ENCODE measurements around the gene RGS14. TPM values are rescaled to one million over a fixed set of nuclear protein-coding genes. Genes with fewer than 3 reads are reported as not detected.
"Not testable (repeated sequence)": the region's sequence is repeated elsewhere in the genome, so short reads cannot be mapped to it uniquely, and the experiment has no call there.

RGS14 gene
- total RNA-seq, 1 donor from 2014 or later, result 101 TPM

DNA sequence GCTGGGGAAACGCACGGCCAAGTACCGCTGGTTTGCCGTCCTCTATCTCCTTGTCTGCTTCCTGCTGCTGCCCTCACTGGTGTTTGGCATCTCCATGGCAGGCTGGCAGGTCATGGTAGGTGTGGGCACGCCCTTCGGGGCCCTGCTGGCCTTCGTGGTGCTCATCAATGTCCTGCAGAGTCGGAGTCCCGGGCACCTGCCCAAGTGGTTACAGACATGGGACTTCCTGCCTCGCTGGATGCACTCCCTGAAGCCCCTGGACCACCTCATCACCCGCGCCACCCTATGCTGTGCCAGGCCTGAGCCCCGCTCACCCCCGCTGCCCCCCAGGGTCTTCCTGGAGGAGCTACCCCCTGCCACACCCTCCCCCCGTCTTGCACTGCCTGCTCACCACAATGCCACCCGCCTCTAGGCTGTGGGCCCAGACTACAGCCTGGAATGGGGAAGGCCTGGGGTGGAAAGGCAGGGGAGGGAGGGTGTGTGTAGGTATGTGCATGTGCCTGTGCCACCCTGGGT is 40.2 kb downstream of the RGS14 start:
- intact Hi-C loops (cut with micrococcal nuclease), result no loop called here

DNA sequence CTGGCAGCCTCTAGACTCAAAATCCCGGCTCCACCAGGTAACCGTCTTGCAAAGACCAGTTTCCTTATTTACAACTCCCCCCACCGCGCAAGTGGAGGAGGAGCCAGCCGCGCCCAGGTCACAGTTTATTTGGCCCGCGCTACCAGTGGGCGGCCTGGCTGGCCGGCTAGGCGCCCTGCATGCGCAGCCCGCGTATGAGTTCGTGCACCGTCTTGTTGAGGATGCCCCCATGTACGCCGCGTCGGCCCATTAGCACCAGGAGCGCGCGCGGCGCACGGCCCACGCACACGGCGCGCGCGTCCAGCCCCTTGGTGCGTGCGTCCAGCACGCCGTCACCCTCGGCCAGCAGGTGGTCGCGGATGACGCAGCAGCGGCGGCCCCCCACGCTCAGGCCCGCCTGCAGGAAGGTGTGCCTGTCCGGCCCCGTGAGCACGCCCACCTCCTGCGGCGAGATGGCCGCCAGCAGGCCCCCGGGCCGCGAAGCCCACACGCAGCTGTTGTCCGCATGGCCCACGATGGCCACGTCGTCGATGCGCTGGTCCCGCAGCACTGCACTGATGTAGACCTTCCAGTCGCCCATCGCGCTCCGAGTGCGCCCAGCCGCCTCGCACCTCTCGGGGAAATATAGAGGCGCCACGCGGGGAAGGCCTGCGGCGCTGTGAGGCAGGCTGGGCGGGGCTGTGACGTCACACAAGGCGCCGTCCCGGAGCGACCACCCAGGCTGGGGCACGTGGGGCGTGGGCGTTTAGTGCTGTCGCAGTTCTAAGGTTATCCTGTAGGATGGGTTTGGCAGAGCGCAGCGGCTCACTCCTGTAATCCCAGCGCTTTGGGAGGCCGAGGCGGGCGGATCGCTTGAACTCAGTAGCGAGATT is 42.5 kb downstream of the RGS14 start, which contains the start of gene PFN3:
Gene PFN3, minus strand, starts transcription at position 665 of the 872 bp plus-strand sequence. Its CDS starts 85 bp downstream, at position 580.
- intact Hi-C loops (cut with micrococcal nuclease), result loop anchor here (5.0 kb wide), 1 partner anchor 43 kb away; the partner anchor contains the start of gene RGS14

DNA sequence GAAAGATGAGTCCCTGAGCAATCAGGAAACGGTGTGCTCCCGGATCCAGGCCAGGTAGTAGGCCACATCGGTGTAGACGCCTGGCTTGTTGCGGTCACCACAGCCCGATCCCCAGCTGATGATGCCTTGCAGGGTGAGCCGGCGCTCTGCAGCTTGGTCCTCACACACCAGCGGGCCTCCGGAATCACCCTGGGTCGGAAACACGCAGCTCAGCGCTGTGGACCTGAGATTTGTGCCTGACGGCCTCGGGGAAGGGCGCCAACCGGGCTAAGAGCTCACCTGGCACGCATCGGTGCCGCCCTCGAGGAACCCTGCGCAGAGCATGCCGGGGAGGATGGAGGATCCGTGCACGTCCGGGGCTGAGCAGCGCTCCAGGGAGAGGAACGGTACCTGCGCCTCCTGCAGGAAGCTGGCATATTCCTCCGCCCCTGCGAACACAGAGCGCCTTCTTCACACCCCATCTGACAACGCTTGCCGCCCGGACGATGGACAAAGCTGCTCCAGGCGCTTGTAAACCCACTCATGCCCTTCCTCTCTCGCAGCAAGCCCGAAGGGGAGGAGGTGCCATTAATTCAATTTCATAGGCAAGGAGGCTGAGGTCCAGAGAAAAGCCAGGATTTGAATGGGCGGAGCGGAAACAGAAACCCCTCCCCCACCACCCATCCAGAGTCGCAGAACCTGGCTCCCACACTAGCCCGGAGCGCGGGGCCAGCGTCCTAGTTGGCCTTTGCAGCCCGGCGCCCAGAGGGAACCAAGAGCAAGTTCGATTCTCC is 44.7 kb downstream of the RGS14 start:
- intact Hi-C loops (cut with micrococcal nuclease), result loop anchor here (1.0 to 5.0 kb wide), 4 partner anchors 12 to 84 kb away; partner anchors contain the start of genes PRR7 and RGS14

- intact Hi-C loops (cut with micrococcal nuclease), result loop anchor here (1.0 to 5.0 kb wide), 4 partner anchors 13 to 84 kb away; partner anchors contain the start of genes PRR7 and RGS14
Measured at GRCh38 chr5:177403102-177403791, 45.5 kb downstream of the RGS14 start.

DNA sequence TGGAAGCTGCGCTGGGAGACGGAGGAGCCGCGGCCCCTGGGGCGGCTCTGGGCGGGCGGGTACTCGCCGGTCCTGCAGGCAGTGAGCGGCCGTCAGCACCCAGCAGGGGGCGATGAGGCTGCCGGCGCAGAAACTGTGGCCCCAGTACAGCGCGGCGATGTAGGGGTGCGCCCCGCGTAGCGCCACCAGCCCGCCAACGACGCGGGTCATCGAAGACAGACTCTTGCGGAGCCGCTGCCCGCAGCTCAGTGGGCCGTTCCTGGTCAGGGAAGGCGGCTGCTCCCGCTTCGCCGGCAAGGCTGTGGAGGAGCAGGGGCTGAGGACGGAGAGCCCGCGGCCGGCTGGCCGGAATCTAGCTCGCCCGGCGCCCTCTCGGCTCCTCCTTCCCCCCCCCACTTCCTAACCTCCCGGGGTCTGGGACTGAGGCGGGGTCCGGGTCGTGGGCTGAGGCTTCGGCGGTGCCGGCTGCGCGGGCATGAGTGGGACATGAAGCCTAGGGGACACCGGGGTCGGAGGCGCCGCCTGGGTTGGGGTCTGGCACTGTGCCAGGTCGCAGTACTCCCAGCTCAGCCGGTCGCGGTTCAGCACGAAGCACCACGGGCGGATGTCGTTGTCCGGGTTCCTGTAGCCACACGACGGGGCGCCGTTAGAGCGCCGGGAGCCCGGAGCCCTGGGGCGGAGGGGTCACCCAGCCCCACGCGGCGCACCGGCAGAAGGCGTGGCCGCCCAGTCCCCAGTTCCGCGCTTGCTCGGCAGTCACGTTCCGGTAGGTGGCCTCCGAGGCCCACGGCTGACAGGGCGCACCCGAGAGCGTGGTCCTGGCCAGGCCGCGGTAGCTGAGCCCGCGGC is 46.3 kb downstream of the RGS14 start:
- intact Hi-C loops (cut with micrococcal nuclease), result loop anchor here (1.0 to 5.0 kb wide), 7 partner anchors 14 to 93 kb away; partner anchors contain the start of genes PDLIM7, PRR7 and RGS14

GRCh38 chr5:177404641-177405179 is 47.0 kb downstream of the RGS14 start:
- intact Hi-C loops (cut with micrococcal nuclease), result loop anchor here (1.0 to 5.0 kb wide), 4 partner anchors 21 to 93 kb away; partner anchors contain the start of genes PDLIM7 and RGS14

DNA sequence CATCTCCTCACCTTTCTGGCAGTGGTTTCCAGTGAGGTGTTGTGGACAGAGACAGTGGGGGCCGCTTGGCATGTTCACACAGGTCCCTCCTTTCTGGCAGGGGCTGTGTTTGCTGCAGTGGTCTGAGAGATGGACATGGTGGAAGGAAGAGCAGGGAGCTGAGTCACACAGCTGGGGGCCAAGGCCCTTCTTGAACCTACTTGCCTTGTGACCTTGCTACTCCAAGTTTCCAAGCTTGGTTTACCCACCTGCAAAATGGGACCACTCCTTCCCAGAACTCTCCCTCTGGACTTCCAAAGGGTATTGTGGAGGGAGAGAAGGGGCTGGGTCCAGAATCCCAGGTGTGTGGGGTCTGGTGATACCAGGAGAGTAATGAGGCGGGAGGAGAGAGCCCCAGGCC is 47.6 kb downstream of the RGS14 start:
- intact Hi-C loops (cut with micrococcal nuclease), result no loop called here

DNA sequence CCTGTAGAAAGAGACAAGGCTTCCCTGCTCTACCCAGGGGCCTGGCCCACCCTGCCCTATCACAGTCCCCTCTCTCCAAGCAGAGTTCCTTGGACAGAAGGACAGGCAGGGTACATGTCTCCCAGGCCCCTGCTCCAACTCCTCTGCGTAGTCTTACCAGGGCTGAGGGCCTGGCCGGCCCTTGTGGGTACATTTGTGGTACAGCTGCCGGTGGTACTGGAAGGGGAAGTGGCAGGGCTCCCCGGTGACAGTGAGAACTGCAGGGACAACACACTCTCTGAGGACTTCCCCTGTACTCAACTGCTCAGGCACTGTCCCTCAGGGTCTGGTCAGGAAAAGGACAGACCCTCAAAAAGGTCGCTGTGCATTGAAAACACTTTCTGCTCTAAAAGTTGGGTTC is 48.1 kb downstream of the RGS14 start:
- intact Hi-C loops (cut with micrococcal nuclease), result no loop called here

- intact Hi-C loops (cut with micrococcal nuclease), result no loop called here
Measured at GRCh38 chr5:177409043-177409801, 51.5 kb downstream of the RGS14 start, which contains the start of gene F12. Gene F12, minus strand, starts transcription at chr5:177409564. Its CDS starts 37 bp downstream, at chr5:177409527.

- intact Hi-C loops (cut with micrococcal nuclease), result no loop called here
Measured at GRCh38 chr5:177410575-177410974, 52.9 kb downstream of the RGS14 start.

GRCh38 chr5:177412603-177413233 is 55.0 kb downstream of the RGS14 start:
- intact Hi-C loops (cut with micrococcal nuclease), result no loop called here

GRCh38 chr5:177414481-177414880 is 56.8 kb downstream of the RGS14 start:
- intact Hi-C loops (cut with micrococcal nuclease), result no loop called here

DNA sequence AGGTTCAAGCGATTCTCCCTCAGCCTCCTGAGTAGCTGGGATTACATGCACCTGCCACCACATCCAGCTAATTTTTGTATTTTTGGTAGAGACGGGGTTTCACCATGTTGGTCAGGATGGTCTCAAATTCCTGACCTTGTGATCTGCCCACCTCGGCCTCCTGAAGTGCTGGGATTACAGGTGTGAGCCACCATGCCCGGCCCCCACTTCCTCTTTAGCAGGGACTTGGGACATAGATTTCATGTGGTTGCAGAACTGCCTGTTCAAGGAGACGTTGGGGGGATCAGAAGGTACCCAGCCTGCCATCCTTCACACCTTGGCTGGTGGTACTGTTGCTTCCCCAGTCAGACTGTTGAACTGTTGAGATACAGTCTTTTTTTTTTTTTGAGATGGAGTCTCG is 59.4 kb downstream of the RGS14 start:
- intact Hi-C loops (cut with micrococcal nuclease), result not testable (repeated sequence)

DNA sequence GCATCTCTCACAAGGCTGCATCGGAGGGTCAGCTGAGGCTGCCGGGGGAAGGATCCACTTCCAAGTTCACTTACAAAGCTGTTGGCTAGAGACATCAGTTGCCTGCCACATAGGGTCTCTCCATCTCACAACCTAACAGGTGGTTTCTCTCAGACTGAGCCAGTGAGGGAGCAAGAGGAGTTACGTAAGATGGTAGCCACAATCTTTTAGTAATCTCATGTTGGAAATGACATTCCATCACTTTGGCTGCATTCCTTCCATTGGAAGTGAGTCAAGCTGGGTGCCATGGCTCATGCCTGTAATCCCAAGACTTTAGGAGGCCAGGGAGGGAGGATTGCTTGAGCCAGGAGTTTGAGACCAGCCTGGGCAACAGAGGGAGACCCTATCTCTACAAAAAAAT is 61.3 kb downstream of the RGS14 start:
- intact Hi-C loops (cut with micrococcal nuclease), result no loop called here

DNA sequence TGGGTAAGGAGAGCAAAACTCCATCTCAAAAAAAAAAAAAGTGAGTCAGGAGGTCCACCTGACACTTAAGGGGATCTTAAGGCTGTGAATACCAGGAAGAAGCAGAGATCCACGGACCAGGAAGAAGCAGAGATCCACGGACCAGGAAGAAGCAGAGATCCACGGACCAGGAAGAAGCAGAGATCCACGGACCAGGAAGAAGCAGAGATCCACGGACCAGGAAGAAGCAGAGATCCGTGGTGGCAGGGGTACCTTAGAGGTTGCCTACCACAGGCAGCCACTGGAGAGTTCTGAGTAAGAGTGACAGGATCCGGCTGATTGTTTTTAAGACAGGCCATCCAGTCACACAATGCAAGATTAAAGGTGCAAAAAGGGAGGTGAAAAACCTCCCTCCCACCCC is 62.7 kb downstream of the RGS14 start:
- intact Hi-C loops (cut with micrococcal nuclease), result not testable (repeated sequence)

- intact Hi-C loops (cut with micrococcal nuclease), result no loop called here
Measured at GRCh38 chr5:177421062-177421798, 63.5 kb downstream of the RGS14 start.
